Occipital lobe (tissue), 2 donors: ENCODE results near the gene HOXC10. TPM values are rescaled to one million over a fixed set of nuclear protein-coding genes. Genes with fewer than 3 reads are reported as not detected.

Experiments
- DNase-seq: peaks from one replicate; lab custom pipeline; 2025; lab: John Stamatoyannopoulos, UW
- total RNA-seq: library from RNA; depleted of rRNA; stranded (reverse); fragments of >200 nt; gene quantifications from one replicate; pipeline ENCODE4 v1.2.3, GENCODE V29; 2014

The HOXC10 gene
- total RNA-seq, 1 donor from 2014 or later, result not detected

DNA sequence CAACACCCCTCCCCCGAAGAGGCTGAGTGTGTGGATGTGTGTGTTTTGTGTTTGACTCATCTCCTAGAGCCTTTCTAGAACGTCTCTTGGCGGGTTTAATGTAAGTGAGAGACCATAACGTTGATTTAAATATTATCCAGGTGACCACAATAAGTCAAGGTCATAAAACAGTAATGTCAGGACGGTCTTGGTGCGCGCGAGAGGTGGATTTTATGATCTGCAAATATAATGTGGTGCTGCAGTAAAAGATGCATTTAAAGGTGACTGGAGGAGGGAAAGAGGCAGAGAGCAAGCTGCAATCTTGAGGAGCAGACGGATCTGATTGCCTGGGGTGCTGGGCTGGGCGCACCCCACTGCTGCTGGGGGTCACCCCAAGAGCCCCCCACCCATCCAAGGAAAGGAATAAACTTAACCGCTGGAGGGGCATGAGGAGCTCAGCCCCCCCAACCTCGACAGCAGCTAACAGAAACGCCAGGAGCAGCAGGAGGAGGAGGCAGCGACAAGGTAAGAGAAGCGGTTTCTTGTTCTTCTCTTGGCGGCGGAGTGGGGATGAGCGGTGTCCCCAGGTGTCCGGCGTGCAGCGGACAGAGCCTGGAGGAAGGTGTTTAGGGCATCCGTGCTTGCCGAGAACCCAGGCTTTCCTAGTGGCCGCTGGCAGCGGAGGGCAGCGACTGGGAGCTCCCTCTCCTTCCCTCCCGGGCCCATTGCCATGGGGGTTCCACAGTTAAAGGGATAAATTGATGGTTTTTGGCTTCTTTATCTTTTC, 5.5 kb downstream of the HOXC10 start:
- no peak for DNase-seq

GRCh38 chr12:53991077-53991460, 6.1 kb downstream of the HOXC10 start:
- no peak for DNase-seq

GRCh38 chr12:53992377-53992889, 7.5 kb downstream of the HOXC10 start:
- DNase-seq, result no peak

DNA sequence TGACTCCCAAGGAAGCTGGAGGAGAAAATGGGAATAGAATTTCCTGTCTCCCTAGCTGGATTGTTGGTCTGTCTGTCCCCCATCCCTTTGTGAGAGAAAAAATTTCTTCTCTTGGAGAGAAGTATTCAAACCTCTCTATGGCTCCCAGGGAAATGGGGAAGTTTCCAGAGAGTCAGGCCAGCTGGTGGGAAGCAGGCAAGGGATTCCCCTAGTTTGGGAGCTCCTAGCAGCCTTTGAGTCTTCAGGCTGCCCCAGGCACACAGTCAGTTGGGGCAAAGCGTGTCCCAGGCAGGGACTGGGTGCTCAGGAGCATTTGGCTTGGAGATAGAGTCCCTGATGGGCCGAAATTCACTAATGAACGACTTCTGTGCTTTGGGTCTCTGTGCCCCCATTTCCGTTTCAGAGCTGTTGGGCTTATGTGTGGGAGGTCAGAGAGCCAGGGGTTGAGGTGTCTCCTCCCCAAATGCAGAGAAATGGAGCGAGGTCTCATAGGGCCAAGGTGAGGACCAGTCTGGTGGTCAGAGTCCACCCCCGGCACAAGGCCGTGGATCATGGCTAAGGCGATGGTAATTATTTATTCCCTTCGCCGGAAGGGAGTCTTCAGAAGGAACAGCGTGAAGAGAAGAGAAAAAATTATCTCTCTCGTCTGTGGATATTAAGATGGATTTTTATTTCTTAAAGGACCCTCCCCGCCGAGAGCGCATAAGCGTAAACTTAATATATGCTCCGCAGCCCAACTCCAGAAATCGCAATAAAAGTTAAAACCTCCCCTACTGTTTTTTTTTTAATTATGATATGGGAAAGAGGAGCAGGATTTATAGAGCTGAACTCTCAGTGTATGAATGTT, 8.4 kb downstream of the HOXC10 start:
- DNase-seq, result no peak

DNA sequence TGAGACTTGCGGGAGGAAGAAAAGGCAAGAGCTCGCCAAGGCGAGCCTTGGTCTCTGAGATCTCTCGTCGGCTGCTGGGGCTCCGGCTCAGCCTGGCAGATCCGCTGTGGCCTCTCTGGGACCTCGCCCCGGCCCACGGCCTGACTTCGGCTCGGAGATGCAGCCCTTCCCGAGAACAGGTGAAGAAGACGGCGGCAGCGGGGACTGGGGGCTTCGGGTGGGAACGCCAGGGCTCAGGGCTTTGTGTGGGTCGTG, 9.0 kb downstream of the HOXC10 start:
- DNase-seq, result no peak

- DNase-seq, result no peak
Measured at GRCh38 chr12:53994264-53995001, 9.5 kb downstream of the HOXC10 start.

DNA sequence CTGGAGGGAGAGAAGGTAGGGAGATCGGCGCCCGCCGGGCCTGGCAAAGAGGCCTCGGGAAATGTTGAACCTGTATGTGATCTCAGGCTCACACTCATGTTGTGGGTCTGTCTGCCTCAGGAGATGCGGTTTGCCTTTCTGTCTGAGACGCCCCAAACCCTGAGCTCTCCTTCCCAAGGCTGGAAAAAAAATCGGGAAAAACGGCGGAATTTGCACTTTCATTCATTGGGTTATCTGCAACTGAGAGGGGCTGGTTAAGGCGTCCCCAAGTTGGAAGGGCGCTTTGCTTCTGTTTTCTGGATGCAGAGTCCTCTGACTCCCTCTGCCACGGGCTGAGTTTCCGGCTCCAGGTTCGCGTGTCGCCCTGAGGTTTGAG, 10.0 kb downstream of the HOXC10 start:
- DNase-seq, result no peak

DNA sequence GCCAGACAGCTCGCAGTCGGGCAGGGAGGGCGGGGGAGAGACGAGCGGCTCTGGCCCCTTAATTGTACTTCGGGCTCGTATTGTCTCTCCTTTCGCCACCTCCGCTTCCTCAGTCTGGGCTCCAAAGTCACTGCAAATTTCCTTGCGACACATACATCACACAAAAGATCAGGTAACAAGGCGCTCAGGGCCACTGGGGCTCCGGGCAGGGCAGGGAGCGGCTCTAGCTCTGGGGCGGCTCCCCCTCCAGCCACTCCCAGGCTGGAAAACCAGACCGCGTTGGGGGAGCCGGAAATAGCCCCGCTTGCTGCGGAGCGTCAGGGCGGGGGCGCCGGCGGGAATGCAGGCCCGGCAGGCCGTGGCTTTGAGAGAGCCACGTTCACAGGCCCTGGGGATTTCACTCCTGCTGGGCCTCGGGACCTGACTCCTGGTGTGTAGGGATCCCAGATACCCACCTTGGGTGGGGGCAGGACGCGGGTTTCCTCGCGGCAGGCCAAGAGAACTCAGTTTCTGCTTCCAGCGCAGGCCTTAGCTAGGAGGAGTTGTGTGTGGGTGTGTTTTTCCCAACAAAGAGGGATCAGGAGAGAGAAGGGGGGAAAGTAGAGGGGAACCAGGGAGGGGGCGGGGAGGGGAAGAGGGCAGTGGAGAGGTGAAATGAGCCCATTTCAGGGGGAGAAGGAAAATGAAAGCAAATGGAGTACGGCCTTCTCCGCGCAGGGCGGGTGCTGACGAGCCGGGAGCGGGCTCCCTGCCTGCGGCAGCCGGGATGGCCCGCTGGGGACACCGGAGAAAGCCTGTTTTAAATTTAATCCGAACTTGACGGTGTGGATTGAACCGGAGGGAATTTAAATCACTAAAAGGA, 10.7 kb downstream of the HOXC10 start:
- DNase-seq, result no peak

- no peak for DNase-seq
Measured at GRCh38 chr12:53996240-53997203, 11.6 kb downstream of the HOXC10 start.

DNA sequence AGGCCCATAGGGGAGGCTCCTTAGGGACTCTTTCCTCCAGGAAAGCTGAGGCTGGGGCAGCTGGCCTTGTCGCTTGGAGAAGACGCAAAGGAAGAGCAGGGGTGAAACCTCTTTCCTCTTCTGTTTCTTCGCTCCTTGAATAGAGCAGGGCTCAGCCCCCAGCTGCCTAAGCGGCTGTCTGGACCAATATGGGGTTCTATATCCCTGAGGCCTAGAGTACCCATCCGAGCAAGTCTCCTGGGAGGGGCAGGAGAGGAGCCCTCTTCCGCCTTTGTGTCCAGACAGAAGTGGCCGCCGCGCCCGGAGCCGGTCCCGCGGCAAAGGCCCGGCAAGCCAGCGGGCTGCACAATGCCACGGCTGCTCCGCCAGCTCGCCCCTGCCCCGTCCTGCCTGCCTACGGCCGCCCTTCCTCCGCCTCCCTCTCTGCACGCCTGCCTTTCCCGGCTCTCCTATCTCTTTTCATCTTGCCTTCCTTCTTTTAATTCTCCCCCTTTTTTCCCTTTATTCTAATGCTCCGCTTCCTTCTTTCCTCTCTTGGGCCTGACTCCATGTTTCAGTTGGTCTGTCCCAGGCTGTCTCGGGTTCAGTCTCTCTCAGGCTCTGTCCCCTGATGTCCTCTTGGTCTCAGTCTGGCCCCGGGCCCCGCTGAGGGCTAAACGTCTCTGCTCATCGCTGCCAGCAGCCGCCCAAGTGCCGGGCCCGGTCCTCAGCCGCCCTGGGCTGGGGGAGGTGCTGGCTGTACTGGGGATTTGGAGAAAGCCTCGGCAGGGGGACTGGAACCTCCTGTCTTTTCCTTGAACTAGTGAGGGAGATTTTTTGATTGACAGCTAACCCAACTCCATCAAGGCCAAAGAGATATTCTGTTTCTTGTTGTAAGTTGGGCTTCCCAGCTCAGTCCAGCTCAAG, 12.5 kb downstream of the HOXC10 start:
- DNase-seq, result no peak

DNA sequence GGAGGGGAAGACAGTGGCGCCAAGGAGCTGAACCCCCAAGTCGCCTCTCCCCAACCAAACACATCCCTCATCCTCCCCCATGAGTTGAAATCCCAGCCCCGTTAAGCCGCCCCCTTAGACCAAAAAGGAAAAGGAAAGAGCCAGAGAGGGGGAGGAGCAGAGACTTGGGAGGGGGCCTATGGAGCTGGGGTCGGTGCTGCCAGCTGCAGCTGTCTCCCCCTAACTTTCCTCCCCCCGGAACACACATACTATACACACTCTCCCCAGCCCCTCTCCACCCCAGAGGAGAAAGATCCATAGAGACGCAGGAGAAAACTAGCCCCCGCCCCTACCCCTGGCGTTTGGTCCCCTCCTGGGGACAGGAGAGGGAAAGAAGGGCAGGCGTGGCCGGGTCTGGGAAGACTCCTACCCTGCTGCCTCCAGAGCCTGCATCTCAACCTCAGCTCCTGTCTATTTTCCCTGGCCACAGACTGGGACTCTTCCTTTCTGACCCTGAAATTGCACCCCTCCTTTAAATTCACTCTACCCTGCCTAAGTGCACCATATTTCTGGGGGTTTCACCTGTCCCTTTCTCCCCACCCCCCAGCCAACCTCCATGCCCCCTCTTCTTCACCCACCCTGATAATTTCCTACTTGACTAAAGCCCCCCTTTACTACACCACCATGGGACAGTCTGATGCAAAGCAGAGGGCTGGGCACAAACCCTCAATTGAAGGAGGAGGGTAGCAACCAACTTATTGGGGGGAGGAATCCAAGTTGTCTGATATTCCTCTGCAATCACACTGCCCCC, 13.4 kb downstream of the HOXC10 start:
- no peak for DNase-seq

- no peak for DNase-seq
Measured at GRCh38 chr12:53998900-53999236, 13.9 kb downstream of the HOXC10 start.

GRCh38 chr12:53999559-54000115, 14.7 kb downstream of the HOXC10 start:
- no peak for DNase-seq

DNA sequence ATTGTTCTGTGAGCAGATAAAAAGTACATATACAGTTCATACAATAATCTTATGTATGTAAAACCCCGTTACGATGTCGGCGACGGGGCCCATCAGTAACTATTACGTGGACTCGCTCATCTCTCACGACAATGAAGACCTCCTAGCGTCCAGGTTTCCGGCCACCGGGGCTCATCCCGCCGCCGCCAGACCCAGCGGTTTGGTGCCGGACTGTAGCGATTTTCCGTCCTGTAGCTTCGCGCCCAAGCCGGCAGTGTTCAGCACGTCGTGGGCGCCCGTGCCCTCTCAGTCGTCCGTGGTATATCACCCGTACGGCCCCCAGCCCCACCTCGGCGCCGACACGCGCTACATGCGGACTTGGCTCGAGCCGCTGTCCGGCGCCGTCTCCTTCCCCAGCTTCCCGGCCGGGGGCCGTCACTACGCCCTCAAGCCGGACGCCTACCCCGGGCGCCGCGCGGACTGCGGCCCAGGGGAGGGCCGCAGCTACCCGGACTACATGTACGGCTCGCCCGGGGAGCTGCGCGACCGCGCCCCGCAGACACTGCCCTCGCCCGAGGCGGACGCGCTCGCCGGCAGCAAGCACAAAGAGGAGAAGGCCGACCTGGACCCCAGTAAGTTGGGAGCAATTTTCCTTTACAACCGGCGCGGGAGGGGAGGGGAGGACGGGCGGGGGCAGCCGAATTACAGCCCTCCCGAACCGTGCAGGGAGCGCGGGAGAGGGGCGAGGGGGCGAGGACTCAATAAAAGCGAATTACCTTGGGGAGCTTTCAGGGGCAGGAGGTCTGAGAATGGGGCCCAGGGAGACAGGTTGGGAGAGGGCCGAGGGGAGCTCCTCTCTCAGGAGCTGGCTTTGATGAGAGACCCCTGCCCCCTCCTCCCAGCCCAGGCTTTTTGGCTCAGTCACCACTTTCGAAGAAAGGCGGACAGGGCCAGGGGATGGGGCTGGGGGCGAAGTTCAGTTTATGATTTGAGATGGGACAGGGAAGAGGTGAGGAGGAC, 15.5 kb downstream of the HOXC10 start, which contains the start of gene HOXC9:
HOXC9 (plus strand) TSS at position 46 of the 999 bp plus-strand sequence; CDS start at position 74, 28 bp downstream.
- no peak for DNase-seq

DNA sequence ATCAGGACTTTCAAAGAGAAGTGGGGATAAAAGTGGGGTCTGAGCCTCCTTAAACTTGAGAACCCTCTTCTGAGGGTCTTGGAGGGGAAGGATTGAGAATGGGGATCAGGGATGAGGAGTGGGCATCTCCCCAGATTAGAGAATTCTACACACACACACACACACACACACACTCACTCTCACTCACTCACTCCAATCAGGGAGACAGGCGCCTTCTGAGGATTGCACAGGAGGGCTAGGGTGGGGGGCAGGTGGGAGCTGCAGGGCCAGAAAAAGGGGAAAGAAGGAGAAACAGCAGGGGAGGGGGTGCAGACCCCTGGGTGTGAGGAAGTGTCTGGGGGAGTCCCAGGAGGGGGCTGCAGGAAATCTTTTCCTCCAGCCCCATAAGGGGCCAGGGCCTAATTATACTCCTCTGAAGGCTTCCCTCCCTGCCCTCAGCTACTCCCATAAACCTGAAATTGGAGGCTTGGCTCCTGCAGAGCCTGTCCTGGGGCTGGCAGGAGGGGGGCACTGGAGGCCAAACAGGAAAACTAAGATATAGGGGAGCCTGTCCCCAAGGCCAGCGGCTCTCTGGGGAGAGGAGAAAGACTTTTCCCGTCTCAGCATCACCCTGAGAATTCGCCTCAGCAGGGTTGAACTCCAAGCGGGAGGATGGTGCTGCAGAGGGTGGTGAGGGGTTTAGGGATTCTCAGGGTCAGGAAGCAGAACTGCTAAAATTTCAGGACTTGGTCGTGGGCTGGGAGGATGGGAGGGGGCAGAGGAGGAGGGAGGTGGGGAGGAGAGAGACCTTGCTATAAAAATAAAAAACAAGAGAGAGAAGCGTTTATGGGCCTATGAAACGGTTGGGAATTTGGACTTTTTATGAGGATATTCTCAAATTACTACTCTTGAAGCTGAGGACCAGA, 16.6 kb downstream of the HOXC10 start:
- no peak for DNase-seq
